IPS-11a (cell line): Measurements from ENCODE around the gene F10.
"Not testable (repeated sequence)": the region's sequence is repeated elsewhere in the genome, so short reads cannot be mapped to it uniquely, and the experiment has no call there.

Source experiments
- H3K4me3 ChIP-seq: one replicate; pipeline ENCODE4 v1.5.1; 2013; ENCODE audit warnings: low read depth, low read length, control low read depth

Gene F10

DNA sequence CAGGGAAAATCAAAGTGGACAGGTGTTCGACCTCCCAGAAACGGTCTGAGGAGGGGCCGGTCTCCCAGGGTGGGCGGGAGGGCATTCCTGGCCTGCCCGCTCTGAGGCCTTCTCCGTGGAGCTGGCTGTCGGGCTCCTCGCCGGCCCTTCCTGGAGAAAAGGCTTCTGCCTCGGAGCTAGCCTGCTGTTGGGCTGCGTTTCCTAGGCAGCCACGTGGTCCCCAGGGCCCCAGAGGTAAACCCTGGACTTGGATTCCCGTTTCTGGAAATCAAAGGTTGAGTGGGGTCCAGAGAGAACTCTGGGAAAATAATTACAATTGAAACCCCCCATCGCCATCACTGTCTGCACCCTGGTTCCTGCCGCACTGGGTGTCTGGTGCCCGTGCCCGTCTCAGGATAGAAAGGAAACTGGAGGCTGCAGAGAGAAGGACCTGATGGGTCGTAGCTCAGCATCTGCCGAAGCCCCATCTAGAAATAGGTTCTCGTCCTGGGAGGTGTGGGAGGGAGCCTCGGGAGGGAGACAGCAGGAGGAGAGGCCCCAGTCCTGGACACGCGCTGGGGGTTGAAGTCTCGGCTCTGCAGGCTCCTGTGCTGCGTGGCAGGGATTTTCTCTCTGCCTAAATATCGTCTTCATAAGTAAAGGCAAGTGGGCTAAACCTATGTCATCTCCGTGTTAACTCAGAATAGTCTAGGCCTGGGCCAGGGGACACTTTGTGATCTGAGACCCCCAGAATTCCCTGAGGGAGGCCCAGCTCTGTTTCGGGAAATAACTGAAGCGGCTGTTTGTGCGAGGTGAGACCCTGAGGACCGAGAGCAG is 28.2 kb downstream of the F10 start:
- H3K4me3 ChIP-seq, result no peak overlapping the region

DNA sequence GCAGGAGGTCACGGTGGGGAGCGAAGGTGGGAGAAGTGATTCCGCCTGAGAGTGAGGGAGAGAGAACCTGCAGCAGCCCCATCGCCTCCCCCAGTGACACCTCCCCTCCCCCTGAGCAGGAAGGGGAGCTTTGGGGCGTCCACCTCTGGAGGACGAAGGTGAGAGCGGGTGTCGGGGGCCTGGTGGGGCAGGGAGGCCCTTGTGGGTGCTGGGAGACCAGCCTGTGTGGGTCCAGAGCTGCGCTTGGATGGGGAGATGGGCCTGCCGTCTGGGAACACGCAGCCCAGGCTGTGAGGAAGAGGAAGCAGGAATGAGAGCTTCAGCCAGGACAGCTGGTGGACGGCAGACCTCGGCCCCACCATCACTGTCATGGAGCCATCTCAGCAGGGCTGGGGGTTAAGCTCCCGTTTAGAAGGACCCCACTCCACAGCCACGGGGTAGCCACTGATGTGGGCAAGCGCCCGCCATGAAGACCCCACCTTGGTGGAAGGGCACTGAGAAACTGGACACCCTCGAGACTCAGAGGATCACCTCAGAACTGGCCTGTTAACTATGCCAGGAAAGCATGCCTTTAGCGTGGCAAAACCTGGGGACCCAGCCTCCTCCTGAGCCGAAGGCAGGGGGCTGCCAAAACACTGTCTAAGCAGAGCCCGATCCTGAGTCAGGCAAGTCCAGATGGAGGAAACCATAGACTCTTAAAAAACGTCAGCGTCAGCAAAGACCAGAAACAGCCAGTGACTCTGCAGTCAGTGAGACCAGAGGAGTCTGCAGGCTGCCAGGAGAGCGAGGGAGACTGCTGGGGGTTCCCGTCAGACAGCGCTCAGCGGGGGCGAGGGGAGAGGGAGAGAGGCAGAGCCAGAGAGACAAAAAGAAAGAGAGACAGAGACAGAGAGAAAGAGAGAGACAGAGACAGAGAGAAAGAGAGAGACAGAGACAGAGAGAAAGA is 29.4 kb downstream of the F10 start:
- no peak overlapping the region for H3K4me3 ChIP-seq

DNA sequence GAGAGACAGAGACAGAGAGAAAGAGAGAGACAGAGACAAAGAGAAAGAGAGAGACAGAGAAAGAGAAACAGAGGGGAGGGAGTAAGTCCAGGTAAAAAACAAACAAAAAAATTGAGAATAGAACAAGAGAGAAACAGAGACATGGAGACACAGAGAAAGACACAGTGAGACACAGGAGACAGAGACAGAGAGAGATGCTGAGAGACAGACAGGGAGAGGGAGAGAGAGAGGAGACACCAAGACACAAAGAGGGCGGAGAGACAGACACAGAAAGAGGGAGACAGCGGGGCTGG is 30.0 kb downstream of the F10 start:
- H3K4me3 ChIP-seq, result peak overlapping the region; percentile 5

DNA sequence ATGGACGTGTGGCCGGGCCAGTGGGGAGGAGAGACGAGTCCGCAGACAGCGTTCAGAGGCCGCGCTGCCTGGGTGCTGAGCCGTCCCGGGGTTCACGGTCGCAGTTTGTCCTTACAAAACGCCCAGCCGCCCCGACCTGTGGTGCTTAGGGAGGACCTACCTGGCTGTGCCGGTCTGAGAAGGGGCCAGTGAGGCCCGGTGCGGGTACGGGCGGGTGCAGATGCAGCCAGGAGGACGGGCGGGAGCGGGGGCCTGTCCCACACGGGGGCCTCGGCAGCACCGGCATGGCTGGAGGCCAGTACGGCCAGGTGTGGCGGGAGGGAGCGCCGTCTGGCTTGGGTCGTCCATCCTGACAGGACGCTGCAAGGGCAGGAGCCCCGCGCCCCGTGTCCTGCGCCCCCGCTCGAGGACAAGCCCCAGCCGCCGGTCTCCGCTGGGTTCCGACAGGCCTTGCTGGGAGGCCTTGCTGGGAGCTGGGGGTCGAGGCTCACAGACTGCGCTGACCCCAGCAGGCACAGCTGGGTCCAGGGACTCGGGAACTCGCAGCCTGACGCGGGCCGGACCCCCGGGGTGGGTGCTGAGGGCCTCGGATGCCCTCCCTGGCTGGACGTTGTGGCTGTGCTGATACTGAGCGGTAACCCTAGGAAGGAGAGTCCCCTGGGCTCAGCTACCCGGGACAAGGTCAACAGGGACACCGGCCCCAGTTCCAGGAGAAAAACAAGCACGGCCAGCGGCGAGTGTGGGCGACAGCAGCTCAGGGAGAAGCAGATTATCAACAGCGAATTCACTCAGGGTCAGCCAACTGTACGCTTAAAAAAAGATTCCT is 30.6 kb downstream of the F10 start:
- H3K4me3 ChIP-seq, result peak overlapping the region; percentile 5

DNA sequence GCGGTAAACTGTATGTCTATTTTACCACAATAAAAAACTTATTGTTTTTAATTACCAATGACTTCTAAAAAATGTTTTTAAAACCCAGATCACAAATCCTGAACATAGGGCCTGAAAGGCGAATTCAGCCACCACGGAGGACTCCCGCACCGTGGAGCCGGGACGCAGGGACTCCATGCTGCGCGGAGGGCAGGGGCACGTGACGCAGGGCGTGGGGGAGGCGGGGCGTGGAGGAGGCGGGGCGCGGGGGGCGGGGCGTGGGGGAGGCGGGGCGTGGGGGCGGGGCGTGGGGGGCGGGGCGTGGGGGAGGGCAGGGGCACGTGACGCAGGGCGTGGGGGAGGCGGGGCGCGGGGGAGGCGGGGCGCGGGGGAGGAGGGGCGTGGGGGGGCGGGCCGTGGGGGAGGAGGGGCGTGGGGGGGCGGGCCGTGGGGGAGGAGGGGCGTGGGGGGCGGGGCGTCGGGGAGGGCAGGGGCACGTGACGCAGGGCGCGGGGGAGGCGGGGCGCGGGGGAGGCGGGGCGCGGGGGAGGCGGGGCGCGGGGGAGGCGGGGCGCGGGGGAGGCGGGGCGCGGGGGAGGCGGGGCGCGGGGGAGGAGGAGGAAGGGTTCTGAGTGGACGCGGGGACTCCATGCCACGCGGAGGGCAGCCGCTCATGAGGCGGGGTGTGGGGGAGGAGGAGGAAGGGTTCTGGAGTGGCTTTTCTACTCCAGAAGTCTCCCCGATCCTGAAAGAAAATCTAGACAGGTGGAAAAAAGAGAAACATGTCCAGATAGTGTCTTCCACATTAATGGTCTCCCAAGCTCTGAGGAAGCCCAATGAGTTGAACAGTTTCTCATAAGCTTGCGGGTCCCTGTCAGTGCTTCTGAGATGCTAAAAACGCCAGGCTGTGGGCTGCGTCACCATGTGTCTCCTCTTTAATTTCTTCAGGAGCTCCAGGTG is 31.5 kb downstream of the F10 start:
- H3K4me3 ChIP-seq, result peak overlapping the region; percentile 5

DNA sequence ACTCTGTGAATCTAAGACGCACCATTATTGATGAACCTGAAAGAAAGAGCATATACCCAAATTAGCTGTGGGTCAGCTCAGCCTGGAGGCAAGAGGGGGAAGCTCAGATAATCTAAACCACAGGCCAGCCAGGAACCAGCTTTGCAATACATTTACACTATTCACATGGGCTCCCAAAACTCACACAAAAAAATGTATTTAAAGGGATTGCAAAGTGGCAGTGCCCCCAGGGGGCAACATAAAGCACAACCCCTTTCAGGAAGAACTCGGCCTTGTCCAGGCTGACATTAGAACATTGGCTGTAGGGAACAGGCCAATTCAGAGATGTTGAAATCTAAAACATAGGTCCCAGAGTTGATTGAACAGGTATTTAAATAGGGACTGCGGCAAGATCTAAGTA is 32.6 kb downstream of the F10 start:
- no peak overlapping the region for H3K4me3 ChIP-seq

DNA sequence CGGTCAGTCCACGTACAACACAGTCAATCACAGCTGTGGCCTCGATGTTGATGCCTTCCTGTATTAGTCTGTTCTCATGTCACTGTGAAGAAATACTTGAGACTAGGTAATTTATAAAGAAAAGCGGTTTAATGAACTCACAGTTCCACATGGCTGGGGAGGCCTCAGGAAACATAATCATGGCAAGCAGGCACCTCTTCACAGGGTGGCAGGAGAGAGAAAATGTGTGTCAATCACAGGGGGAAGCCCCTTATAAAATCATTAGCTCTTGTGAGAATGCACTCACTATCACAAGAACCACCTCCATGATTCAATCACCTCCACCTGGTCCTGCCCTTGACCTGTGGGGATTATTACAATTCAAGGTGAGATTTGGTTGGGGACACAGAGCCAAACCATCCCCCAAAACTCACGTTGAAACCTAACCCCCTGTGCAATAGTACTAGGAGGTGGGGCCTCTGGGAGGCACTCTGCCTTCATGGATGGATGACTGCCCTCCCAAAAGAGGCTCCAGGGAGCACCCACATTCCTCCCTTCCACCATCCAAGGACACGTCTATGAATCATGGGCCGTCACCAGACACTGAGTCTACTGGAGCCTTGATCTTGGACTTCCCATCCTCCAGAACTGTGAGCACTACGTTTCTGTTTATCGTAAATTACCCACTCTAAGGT is 33.5 kb downstream of the F10 start:
- H3K4me3 ChIP-seq, result no peak overlapping the region

DNA sequence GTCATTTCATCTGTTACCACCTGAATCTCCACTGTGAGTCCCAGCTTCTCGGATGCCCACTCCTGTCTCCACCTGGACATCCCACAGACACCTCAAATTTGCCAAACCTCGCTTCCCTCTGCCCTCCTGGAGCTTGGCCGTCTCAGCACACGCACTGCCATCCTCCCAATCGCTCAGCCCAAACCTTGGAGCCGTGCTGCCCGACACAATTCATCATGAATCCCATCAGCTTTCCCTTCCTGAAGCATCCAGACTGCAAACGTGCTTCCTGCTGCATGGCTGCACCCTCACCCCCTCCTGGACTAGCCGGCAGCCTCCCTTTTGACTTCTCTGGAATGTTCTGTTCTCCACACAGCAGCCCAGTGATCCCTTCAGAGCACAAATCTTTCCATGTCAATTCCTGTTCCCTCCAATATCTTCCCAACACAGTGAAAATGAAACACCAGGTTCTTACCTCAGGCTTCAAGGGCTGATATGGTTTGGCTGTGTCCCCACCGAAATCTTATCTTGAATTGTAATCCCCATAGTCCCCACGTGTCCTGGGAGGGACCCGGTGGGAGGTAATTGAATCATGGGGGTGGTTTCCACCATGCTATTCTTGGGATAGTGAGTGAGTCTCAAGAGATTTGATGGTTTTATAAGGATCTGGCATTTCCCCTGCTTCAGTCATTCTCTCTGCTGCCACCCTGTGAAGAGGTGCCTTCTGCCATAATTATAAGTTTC is 34.8 kb downstream of the F10 start:
- H3K4me3 ChIP-seq, result no peak overlapping the region

DNA sequence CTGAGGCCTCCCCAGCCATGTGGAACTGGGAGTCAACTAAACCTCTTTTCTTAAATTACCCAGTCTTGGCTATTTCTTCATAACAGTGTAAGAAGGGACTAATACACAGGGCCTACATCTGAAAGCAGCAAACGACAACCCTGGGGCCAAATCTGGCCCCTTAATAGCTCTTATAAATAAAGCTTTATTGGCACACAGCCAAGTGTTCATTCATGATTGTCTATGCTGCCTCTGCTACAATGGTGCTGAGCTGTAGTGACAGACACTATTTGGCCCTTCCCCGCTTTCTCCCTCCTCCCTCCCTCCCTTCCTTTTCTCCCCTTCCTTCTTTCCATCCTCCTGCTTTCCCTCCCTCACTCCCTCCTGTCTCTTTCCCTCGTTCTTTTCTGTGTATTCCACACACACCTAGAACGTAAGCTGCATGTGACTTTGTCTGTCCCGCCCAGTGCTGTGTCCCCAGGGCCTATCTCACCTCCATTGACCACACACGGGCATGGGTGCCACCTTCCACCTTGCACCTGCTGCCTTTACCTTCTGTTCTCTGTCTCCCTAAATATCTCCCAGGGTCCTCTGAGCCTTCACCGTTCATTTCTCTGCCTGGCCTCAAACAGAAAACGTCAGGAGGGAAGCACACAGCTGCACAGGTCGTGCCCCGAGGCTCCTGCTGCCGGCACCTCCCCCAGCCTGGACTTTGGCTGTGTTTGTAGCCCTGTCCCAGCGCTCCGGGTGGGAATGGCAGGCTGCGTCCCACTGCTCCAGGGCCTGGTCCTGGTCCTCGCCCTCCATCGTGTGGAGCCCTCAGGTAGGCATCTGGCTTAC is 35.5 kb downstream of the F10 start, which contains the start of gene PROZ:
PROZ (plus strand) TSS at position 720 of the 819 bp plus-strand sequence; CDS start at position 733, 13 bp downstream.
- no peak within 1 kb of the TSS for H3K4me3 ChIP-seq

DNA sequence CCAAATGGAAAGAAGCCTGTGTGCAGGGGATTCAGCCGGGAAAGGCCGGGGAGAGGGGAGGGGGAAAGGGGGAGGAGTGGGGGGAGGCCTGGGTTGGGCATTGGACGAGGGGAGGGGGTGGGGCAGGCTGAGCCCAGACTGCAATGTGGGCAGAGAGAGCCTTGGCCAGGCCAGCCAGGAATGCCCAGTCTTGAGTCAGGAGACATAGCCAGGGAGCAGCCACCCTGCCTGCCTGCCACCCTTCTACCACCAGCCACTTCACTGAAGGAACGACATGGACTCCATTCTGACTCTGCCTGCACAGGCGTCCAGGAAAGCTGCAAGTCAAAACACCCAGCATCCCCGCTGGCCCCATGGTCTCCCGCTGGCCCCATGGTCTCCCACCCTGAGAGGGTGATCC is 36.3 kb downstream of the F10 start:
- H3K4me3 ChIP-seq, result no peak overlapping the region

DNA sequence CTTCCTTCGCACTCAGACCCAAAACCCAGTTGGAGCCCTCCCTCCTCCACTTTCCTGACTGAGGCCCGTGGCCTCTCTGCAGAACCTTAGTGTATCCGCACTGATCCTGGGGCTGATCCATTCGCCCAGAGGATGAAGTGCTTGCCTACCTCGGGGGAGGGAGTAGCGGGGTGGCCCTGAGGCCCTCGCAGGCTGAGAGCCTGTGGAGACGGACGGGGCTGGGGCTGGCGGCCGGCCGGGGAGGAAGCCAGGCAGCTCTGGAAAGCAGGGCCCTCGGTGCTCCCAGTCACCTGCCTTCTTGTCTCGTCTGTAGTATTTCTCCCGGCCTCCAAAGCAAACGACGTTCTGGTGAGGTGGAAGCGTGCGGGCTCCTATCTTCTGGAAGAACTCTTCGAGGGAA is 37.1 kb downstream of the F10 start:
- H3K4me3 ChIP-seq, result no peak overlapping the region

DNA sequence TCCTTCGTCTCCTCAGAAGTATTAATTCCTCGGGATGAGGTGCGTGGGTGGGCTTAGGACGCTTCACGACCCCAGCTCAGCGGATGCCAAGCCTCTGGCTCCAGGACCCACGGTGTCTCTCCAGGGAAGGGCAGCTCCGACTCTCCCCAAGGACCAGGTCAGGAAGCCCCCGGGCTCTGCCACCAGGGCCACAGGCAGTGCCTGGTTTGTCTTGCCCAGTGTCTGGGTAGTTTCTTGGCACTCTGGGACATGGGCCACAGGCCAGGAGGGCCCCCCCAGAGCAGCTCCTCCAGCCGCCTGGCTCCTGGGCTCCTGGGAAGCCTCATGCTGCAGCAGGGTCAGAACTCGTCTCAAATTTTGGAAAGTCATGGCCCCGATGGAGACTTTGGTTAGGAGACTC is 38.4 kb downstream of the F10 start:
- no peak overlapping the region for H3K4me3 ChIP-seq

DNA sequence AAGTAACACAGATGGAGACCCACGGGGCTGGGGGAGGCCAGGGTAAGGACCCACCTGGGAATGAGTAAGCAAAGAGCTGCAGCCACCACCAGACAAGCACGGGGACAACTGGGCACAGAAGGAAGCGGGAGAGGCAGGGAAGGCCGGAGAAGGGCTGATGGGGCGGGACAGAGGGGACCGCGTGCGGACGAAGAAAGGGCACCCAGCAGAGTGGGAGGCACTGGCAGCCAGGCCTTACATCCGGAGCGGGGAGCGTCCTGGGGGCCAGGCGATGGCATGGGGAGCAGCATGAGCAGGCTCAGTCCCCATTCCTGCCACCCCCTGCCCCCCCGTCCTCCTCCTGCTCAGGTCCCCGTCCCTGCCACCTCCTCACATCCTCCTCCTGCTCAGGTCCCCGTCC is 38.8 kb downstream of the F10 start:
- H3K4me3 ChIP-seq, result no peak overlapping the region

DNA sequence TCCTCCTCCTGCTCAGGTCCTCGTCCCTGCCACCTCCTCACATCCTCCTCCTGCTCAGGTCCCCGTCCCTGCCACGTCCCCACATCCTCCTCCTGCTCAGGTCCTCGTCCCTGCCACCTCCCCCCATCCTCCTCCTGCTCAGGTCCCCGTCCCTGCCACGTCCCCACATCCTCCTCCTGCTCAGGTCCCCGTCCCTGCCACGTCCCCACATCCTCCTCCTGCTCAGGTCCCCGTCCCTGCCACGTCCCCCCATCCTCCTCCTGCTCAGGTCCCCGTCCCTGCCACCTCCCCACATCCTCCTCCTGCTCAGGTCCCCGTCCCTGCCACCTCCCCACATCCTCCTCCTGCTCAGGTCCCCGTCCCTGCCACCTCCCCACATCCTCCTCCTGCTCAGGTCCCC is 39.4 kb downstream of the F10 start:
- not testable (repeated sequence) for H3K4me3 ChIP-seq

DNA sequence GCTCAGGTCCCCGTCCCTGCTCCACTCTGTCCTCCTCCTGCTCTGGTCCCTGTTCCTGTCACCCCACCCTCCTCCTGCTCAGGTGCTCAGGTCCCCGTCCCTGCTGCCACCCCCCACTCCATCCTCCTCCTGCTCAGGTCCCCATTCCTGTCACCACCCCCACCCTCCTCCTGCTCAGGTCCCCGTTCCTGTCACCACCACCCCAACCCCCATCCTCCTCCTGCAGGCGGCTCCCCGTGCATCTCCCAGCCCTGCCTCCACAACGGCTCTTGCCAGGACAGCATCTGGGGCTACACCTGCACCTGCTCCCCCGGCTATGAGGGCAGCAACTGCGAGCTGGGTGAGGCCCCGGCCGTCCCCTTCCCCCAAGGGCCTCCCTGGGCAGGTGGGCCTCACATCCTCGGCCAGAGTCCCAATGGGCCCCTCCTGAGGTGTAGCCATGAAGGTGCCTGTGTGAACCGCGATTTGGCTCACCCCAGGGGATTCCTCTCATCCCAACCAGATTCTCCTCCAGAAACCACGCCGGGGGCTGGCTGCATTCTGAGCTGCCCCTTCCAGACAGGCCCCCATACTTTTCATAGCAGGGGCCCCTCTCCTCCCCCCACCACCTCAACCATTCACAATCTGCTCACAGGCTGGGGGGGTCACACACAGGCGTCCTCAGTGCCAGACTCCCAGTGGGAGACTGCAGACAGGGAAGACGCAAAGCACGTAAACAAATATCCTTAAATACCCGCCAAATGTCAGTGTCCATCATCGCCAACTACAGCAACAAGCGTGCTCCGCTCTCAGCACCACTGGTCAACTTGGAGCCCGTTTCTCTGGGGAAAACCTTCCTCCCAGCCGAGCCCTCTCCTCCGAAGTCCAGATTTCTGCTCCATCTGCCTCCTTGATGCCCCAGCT is 40.4 kb downstream of the F10 start:
- no peak overlapping the region for H3K4me3 ChIP-seq

DNA sequence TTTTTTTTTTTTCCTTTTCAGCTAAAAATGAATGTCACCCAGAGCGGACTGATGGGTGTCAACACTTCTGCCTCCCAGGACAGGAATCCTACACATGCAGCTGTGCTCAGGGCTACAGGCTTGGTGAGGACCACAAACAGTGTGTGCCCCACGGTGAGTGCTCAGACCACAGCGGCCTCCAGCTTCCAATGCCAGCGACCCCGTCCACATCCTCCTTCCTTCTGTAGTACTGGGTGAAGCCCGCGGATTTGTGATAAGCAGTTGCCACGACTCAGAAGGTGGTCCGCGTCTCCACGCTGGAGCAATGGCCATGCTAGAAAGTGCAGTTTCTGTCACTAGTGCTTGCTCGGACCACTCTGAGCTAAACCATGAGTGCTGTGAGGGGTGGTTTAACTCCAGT is 41.9 kb downstream of the F10 start:
- no peak overlapping the region for H3K4me3 ChIP-seq

DNA sequence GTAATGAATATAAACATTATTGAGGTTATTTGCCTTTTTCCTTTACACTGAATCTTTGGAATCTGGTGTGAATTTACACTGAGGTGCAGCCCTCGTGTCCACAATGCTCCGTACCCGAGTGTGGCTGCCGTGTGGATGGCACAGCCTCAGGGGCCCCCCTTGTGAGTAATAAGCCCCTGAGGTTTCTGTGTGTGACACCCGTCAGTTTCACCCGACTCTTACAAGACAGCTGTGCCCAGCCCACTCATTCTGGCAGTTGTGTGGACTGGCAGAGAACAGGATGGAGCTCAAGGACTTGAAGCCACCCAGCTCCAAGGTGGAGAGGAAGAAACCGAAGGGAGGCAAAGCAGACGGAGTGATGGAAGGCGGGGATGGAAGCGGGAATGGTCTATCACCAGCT is 43.7 kb downstream of the F10 start:
- H3K4me3 ChIP-seq, result no peak overlapping the region
